ENCODE data around the gene FAM76B. TPM values are rescaled to one million over a fixed set of nuclear protein-coding genes. Genes with fewer than 3 reads are reported as not detected.

Gene FAM76B
- total RNA-seq: 6.5 TPM
- long read RNA-seq, partial matches to known transcripts: 1 of 4 reads
- long read RNA-seq, other reads (novel, unspliced or antisense): 2 of 4 reads

- H3K27ac ChIP-seq (replicated peaks): peak within 1 kb of the TSS; percentile 98
- no peak for TF ChIP-seq CTCF (IDR thresholded peaks at IDR 0.05; ENCODE audit: borderline replicate concordance)
- no peaks in the 10 kb centered on the region for H3K9me3 ChIP-seq (replicated peaks)
- peak within 1 kb of the TSS; percentile 87 for H3K4me3 ChIP-seq
- peaks cover 50% of the 10 kb centered on the region for H3K4me1 ChIP-seq
- H3K36me3 ChIP-seq: peaks cover 31% of the 10 kb centered on the region
- H3K27me3 ChIP-seq (ENCODE audit: low read depth): no peaks in the 10 kb centered on the region
- peak; percentile 96 for DNase-seq
- intact Hi-C loops (cut with micrococcal nuclease): no loop called here
Observed at GRCh38 chr11:95789506-95790122, at the start of gene FAM76B. Gene FAM76B, minus strand, starts transcription at chr11:95789782. Its CDS starts 304 bp downstream, at chr11:95789478.

GRCh38 chr11:95835768-95836488 lies 46.3 kb upstream of the FAM76B start:
- Histone ChIP-seq H3K9me3 (replicated peaks) (no peaks in the 10 kb centered on the region), H3K27me3 (ENCODE audit: low read depth) (no peaks in the 10 kb centered on the region), H3K4me3 (no peak overlapping the region), H3K27ac (replicated peaks) (peak overlapping the region; percentile 31), H3K36me3 (peaks cover 74% of the 10 kb centered on the region), H3K4me1 (peaks cover 5% of the 10 kb centered on the region)
- TF ChIP-seq CTCF (IDR thresholded peaks at IDR 0.05; ENCODE audit: borderline replicate concordance): peak; percentile 88
- peak; percentile 22 for DNase-seq
- intact Hi-C loops (cut with micrococcal nuclease): loop anchor here (10.0 kb wide), 1 partner anchor 559 kb away; the partner anchor contains the start of gene JRKL

- Histone ChIP-seq H3K4me3 (no peak overlapping the region), H3K4me1 (peaks cover 5% of the 10 kb centered on the region)
Observed at GRCh38 chr11:95835351-95835750, 45.8 kb upstream of the FAM76B start.

GRCh38 chr11:95833378-95833777 lies 43.8 kb upstream of the FAM76B start:
- Histone ChIP-seq H3K9me3 (replicated peaks) (no peaks in the 10 kb centered on the region), H3K4me1 (peaks cover 5% of the 10 kb centered on the region), H3K27ac (replicated peaks) (no peak overlapping the region), H3K36me3 (peaks cover 81% of the 10 kb centered on the region), H3K4me3 (no peak overlapping the region), H3K27me3 (ENCODE audit: low read depth) (no peaks in the 10 kb centered on the region)
- TF ChIP-seq CTCF (IDR thresholded peaks at IDR 0.05; ENCODE audit: borderline replicate concordance): no peak
- no peak for DNase-seq
- intact Hi-C loops (cut with micrococcal nuclease): loop anchor here (10.0 kb wide), 1 partner anchor 561 kb away; the partner anchor contains the start of gene JRKL

More at GRCh38 chr11:95835351-95835750, 45.8 kb upstream of the FAM76B start:
- no peak for DNase-seq
- Histone ChIP-seq H3K27me3 (ENCODE audit: low read depth) (no peaks in the 10 kb centered on the region), H3K36me3 (peaks cover 79% of the 10 kb centered on the region), H3K27ac (replicated peaks) (no peak overlapping the region), H3K9me3 (replicated peaks) (no peaks in the 10 kb centered on the region)
- TF ChIP-seq CTCF (IDR thresholded peaks at IDR 0.05; ENCODE audit: borderline replicate concordance): no peak
- intact Hi-C loops (cut with micrococcal nuclease): loop anchor here (10.0 kb wide), 1 partner anchor 559 kb away; the partner anchor contains the start of gene JRKL

GRCh38 chr11:95832763-95833162 lies 43.2 kb upstream of the FAM76B start:
- DNase-seq: no peak
- intact Hi-C loops (cut with micrococcal nuclease): loop anchor here (10.0 kb wide), 1 partner anchor 562 kb away; the partner anchor contains the start of gene JRKL
- no peak overlapping the region for H3K4me3 ChIP-seq
- peaks cover 81% of the 10 kb centered on the region for H3K36me3 ChIP-seq
- H3K4me1 ChIP-seq: peaks cover 5% of the 10 kb centered on the region
- H3K9me3 ChIP-seq (replicated peaks): no peaks in the 10 kb centered on the region
- TF ChIP-seq CTCF (IDR thresholded peaks at IDR 0.05; ENCODE audit: borderline replicate concordance): no peak
- no peaks in the 10 kb centered on the region for H3K27me3 ChIP-seq (ENCODE audit: low read depth)
- no peak overlapping the region for H3K27ac ChIP-seq (replicated peaks)
